HEK293 (cell line): ENCODE data around the gene TNFAIP1.

ENCODE experiments used
- CTCF ChIP-seq: fragments of 450-650 bp; formaldehyde crosslinking; IDR thresholded peaks from 2 replicates; pipeline ENCODE4 v1.5.1; 2016; ENCODE audit warnings: missing biosample characterization, missing genetic modification characterization
- SP2 ChIP-seq: fragments of 450-650 bp; formaldehyde crosslinking; IDR thresholded peaks from 2 replicates; pipeline ENCODE4 v1.5.1; 2016; ENCODE audit warnings: missing biosample characterization, missing genetic modification characterization
- ZBTB1 ChIP-seq: fragments of 450-650 bp; formaldehyde crosslinking; IDR thresholded peaks from 2 replicates; pipeline ENCODE4 v1.5.1; 2016; ENCODE audit warnings: missing biosample characterization, missing genetic modification characterization
- ZNF221 ChIP-seq: fragments of 450-650 bp; formaldehyde crosslinking; IDR thresholded peaks from 2 replicates; pipeline ENCODE4 v1.5.1; 2017; ENCODE audit warnings: missing biosample characterization, missing genetic modification characterization, borderline replicate concordance
- ZNF311 ChIP-seq: fragments of 450-650 bp; formaldehyde crosslinking; IDR thresholded peaks from 2 replicates; pipeline ENCODE4 v1.5.1; 2017; ENCODE audit warnings: missing biosample characterization, missing genetic modification characterization, borderline replicate concordance
- ZNF335 ChIP-seq: fragments of 450-650 bp; formaldehyde crosslinking; conservative IDR thresholded peaks from 2 replicates; pipeline ENCODE4 v1.5.1; 2016; ENCODE audit warnings: missing biosample characterization, missing genetic modification characterization

GRCh38 chr17:28363776-28364650 is 28.5 kb downstream of the TNFAIP1 start:
- TF ChIP-seq ZNF335 (tag by site-specific recombination) (no peak), SP2 (tag by site-specific recombination) (no peak), ZNF311 (tag by site-specific recombination) (no peak), ZBTB1 (tag by site-specific recombination) (no peak), CTCF (tag by site-specific recombination) (no peak), ZNF221 (tag by site-specific recombination) (no peak)
